Panc1 (cell line): ENCODE data around the gene ISCA1. TPM values are rescaled to one million over a fixed set of nuclear protein-coding genes. Genes with fewer than 3 reads are reported as not detected.

Experiments used
- ATAC-seq: fragments of 200-7000 bp; cut with Tn5 transposase; 2 replicates; pipeline ENCODE4 v1.9.1; 2020; ENCODE audit warnings: mild to moderate bottlenecking, moderate library complexity
- BruUV-seq: library from RNA; stranded (reverse); fragments of 400-500 nt; replicated peaks from 2 replicates; lab custom pipeline; 2021; lab: Mats Ljungman, UMichigan
- CTCF ChIA-PET: fragments of 300-600 bp; sonication (Branson Sonifier 250); formaldehyde crosslinking; loops from one replicate; lab custom pipeline; 2022; ENCODE audit warnings: antibody characterized with exemption; lab: Charles Lee
- POLR2A ChIA-PET: fragments of 300-600 bp; sonication (Branson Sonifier 250); formaldehyde crosslinking; loops from one replicate; lab custom pipeline; 2022; ENCODE audit warnings: antibody characterized with exemption; lab: Charles Lee
- DNase-seq: peaks from one replicate; pipeline ENCODE4 v3.0.0-alpha.2; 2010; ENCODE audit warnings: low read depth, low spot score
- H3K27ac ChIP-seq: 2 replicates; pipeline ENCODE4 v1.5.1; 2011; ENCODE audit warnings: mild to moderate bottlenecking, low read length, inconsistent platforms
- H3K27me3 ChIP-seq: fragments of 200-500 bp; sonication (Bioruptor generic); 2 replicates; pipeline ENCODE4 v1.6.0; 2014; ENCODE audit warnings: low read length, inconsistent platforms; ENCODE audit not compliant: control insufficient read depth, insufficient read depth
- H3K36me3 ChIP-seq: fragments of 200-500 bp; sonication (Bioruptor generic); 2 replicates; pipeline ENCODE4 v1.5.1; 2014; ENCODE audit warnings: inconsistent platforms, mild to moderate bottlenecking, low read length, moderate library complexity; ENCODE audit not compliant: control insufficient read depth, insufficient read depth
- H3K4me1 ChIP-seq: 2 replicates; pipeline ENCODE4 v1.5.1; 2011; ENCODE audit warnings: inconsistent platforms, mild to moderate bottlenecking, low read length, moderate library complexity; ENCODE audit not compliant: control insufficient read depth, insufficient read depth
- H3K4me3 ChIP-seq, 2 experiments: 2 replicates each; pipeline ENCODE4 v1.5.1; 2011 to 2012; ENCODE audit warnings: low read depth in 2 of 2, low read length in 2 of 2, mild to moderate bottlenecking in 2 of 2, inconsistent platforms in 1 of 2, moderate library complexity in 1 of 2
- H3K9me3 ChIP-seq: fragments of 200-500 bp; sonication (Bioruptor generic); 2 replicates; pipeline ENCODE4 v1.5.1; 2014; ENCODE audit warnings: low read depth, mild to moderate bottlenecking, inconsistent platforms, low read length, moderate library complexity; ENCODE audit not compliant: control insufficient read depth, insufficient read depth
- CTCF ChIP-seq: fragments of 450-650 bp; IDR thresholded peaks from 2 replicates; pipeline ENCODE4 v1.5.1; 2017; ENCODE audit warnings: mild to moderate bottlenecking
- POLR2AphosphoS5 ChIP-seq: IDR thresholded peaks from 2 replicates; pipeline ENCODE4 v1.6.1; 2012; ENCODE audit warnings: mild to moderate bottlenecking, low read depth, low read length, moderate library complexity
- REST ChIP-seq, 2 experiments: IDR thresholded peaks; 2 replicates each; pipeline ENCODE4 v1.6.1; 2011 to 2012; ENCODE audit warnings: low read depth in 2 of 2, control low read depth in 1 of 2, low read length in 1 of 2, mild to moderate bottlenecking in 1 of 2, moderate library complexity in 1 of 2; ENCODE audit not compliant: insufficient read depth in 1 of 2
- SIN3A ChIP-seq: IDR thresholded peaks from 2 replicates; pipeline ENCODE4 v1.6.1; 2012; ENCODE audit warnings: low read depth, mild to moderate bottlenecking, low read length, moderate library complexity, borderline replicate concordance; ENCODE audit not compliant: insufficient read depth
- TCF7L2 ChIP-seq: IDR thresholded peaks from 2 replicates; pipeline ENCODE4 v1.6.1; 2011; ENCODE audit warnings: mild to moderate bottlenecking, low read depth, low read length, inconsistent platforms
- in situ Hi-C: cut with HindIII; loops from 2 replicates; pipeline ENCODE4 v1.10.0; 2016; ENCODE audit warnings: low sequenced_read_pairs, low pct_unique_long_range_greater_than_20kb
- intact Hi-C: fragments of 100-400 bp; cut with micrococcal nuclease; formaldehyde crosslinking; loops from one replicate; pipeline ENCODE4 v1.10.0; 2022; ENCODE audit not compliant: unreplicated experiment
- total RNA-seq: library from RNA; stranded (reverse); gene quantifications from one replicate; pipeline ENCODE4 v1.2.1, GENCODE V29; 2021; ENCODE audit not compliant: unreplicated experiment

ISCA1 gene
- total RNA-seq, 1 experiment from 2014 or later, result 19.9 TPM

GRCh38 chr9:86285261-86285660, 2.9 kb upstream of the ISCA1 start:
- no peaks in the 10 kb centered on the region for H3K9me3 ChIP-seq
- BruUV-seq, result no TSS peak
- DNase-seq (no peak), ATAC-seq (no peak)
- ChIA-PET CTCF (no interaction called here), POLR2A (no interaction called here)
- intact Hi-C loops (no loop called here), in situ Hi-C loops (no loop called here)
- H3K4me1 ChIP-seq, result peaks cover 4% of the 10 kb centered on the region; the same call in 1 of the 2 replicates
- H3K4me3 ChIP-seq, result no peak overlapping the region
- peaks cover 2% of the 10 kb centered on the region for H3K36me3 ChIP-seq
- TF ChIP-seq TCF7L2 (no peak), POLR2AphosphoS5 (no peak), REST (IDR thresholded peaks at IDR 0.05; ENCODE audit: insufficient read depth in 1 of 2, low read depth in 2 of 2, low read length in 1 of 2) (no peak), SIN3A (no peak), CTCF (no peak)
- no peak overlapping the region for H3K27ac ChIP-seq
- no peaks in the 10 kb centered on the region for H3K27me3 ChIP-seq

- CTCF ChIA-PET, result interaction anchor here (0.7 kb wide), 1 partner anchor 466 kb away, joined by 4 read pairs; no protein-coding TSS in a partner anchor
- ATAC-seq, result peak; percentile 21
- POLR2A ChIA-PET, result no interaction called here
- no peak for DNase-seq
- Histone ChIP-seq H3K9me3 (no peaks in the 10 kb centered on the region), H3K4me3 (peak overlapping the region; percentile 78 to 92), H3K36me3 (peaks cover 2% of the 10 kb centered on the region), H3K4me1 (peaks cover 4% of the 10 kb centered on the region; the same call in 1 of the 2 replicates), H3K27me3 (no peaks in the 10 kb centered on the region), H3K27ac (peak overlapping the region; percentile 23; the same call in 1 of the 2 replicates)
- in situ Hi-C loops, result no loop called here
- BruUV-seq, result no TSS peak
- TF ChIP-seq SIN3A, result no peak
- TF ChIP-seq CTCF, result no peak
- no peak for TF ChIP-seq POLR2AphosphoS5
- no peak for TF ChIP-seq TCF7L2
- no peak for TF ChIP-seq REST (IDR thresholded peaks at IDR 0.05; ENCODE audit: insufficient read depth in 1 of 2, low read depth in 2 of 2, low read length in 1 of 2)
- intact Hi-C loops, result no loop called here
Observed at GRCh38 chr9:86282979-86283535, 719 bp upstream of the ISCA1 start.
